ENCODE results near the gene CDS2.
A peak's percentile ranks its signal among the peaks of the same experiment; 100 is the strongest.

CDS2 gene

GRCh38 chr20:5181958-5182357 is 55.1 kb downstream of the CDS2 start:
- DNase-seq (ENCODE audit: low read depth), result no peak

GRCh38 chr20:5182615-5183254 is 55.9 kb downstream of the CDS2 start:
- no peak for DNase-seq (ENCODE audit: low read depth)

GRCh38 chr20:5183731-5184474 is 57.1 kb downstream of the CDS2 start:
- DNase-seq (ENCODE audit: low read depth), result no peak

- DNase-seq (ENCODE audit: low read depth), result no peak
These were observed 57.9 kb downstream of the CDS2 start for GRCh38 chr20:5184684-5185083.

- no peak for DNase-seq (ENCODE audit: low read depth)
These were observed 60.3 kb downstream of the CDS2 start for GRCh38 chr20:5187122-5187521.

- DNase-seq (ENCODE audit: low read depth), result no peak
These were observed 61.9 kb downstream of the CDS2 start for GRCh38 chr20:5188736-5189135.

- DNase-seq (ENCODE audit: low read depth), result no peak
These were observed 63.1 kb downstream of the CDS2 start for GRCh38 chr20:5189917-5190316.

- no peak for DNase-seq (ENCODE audit: low read depth)
These were observed 63.6 kb downstream of the CDS2 start for GRCh38 chr20:5190444-5190843.

- DNase-seq (ENCODE audit: low read depth), result no peak
These were observed 65.2 kb downstream of the CDS2 start for GRCh38 chr20:5191829-5192569.

- DNase-seq (ENCODE audit: low read depth), result no peak
These were observed 66.0 kb downstream of the CDS2 start for GRCh38 chr20:5192570-5193431.

GRCh38 chr20:5195655-5196054 is 68.8 kb downstream of the CDS2 start:
- no peak for DNase-seq (ENCODE audit: low read depth)

- no peak for DNase-seq (ENCODE audit: low read depth)
These were observed 69.3 kb downstream of the CDS2 start for GRCh38 chr20:5196149-5196548.

GRCh38 chr20:5197270-5197827 is 70.5 kb downstream of the CDS2 start:
- no peak for DNase-seq (ENCODE audit: low read depth)

- no peak for DNase-seq (ENCODE audit: low read depth)
These were observed 71.2 kb downstream of the CDS2 start for GRCh38 chr20:5197847-5198650.

- no peak for DNase-seq (ENCODE audit: low read depth)
These were observed 71.8 kb downstream of the CDS2 start for GRCh38 chr20:5198651-5198924.

GRCh38 chr20:5203380-5203779 is 76.6 kb downstream of the CDS2 start:
- no peak for DNase-seq (ENCODE audit: low read depth)

- DNase-seq (ENCODE audit: low read depth), result peak; percentile 24
These were observed 78.8 kb downstream of the CDS2 start for GRCh38 chr20:5205348-5206210.

- DNase-seq (ENCODE audit: low read depth), result no peak
These were observed 80.3 kb downstream of the CDS2 start for GRCh38 chr20:5207138-5207537.

- no peak for DNase-seq (ENCODE audit: low read depth)
These were observed 85.3 kb downstream of the CDS2 start for GRCh38 chr20:5211803-5212714.

Measured in T-helper 22 cell (primary cell).